NK-92 treated with Interleukin-12 subunit alpha and Interleukin-12 subunit beta, amount 100 ng/mL, for 24 hours (cell line): Measurements from ENCODE around the gene EIF4B.

ENCODE experiments used
- DNase-seq: peaks from one replicate; lab custom pipeline; 2025; lab: John Stamatoyannopoulos, UW

Gene EIF4B

DNA sequence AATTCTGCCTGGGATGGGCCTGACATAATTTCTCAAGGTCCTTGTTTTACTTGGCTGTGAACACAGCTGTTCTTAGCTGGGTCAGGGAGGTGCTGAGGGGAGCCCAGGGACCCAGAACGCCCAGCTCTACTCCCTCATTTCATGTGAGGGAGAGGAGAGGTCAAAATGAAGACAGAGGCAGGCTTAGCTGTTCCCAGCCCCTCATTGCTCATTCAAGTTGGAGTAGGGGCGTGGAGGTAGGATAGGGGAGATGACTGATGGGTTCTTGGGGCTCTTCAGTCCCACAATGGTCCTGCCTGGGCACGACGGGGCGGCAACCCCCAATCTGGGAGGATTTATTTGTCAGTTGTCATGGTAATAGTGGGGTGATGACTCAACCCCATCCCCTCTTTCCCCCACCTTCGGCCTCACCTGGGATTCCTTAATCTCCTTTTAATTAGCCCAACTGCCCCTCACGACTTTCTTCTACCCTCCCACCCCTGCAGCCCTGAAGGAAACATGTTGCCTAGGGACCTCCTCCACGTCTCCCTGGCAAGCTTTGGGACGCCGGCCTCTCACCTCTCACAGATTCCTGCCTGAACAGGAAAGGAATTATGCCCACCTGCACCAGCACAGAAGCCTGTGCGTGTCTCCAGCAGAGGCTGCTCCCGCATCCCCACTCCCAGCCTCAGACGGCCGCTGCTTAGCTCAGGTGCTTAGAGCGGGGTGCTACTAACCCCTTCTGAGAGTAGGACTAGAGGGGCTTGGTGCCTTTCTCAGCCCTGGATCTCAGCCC, 62.7 kb downstream of the EIF4B start:
- DNase-seq, result no peak

DNA sequence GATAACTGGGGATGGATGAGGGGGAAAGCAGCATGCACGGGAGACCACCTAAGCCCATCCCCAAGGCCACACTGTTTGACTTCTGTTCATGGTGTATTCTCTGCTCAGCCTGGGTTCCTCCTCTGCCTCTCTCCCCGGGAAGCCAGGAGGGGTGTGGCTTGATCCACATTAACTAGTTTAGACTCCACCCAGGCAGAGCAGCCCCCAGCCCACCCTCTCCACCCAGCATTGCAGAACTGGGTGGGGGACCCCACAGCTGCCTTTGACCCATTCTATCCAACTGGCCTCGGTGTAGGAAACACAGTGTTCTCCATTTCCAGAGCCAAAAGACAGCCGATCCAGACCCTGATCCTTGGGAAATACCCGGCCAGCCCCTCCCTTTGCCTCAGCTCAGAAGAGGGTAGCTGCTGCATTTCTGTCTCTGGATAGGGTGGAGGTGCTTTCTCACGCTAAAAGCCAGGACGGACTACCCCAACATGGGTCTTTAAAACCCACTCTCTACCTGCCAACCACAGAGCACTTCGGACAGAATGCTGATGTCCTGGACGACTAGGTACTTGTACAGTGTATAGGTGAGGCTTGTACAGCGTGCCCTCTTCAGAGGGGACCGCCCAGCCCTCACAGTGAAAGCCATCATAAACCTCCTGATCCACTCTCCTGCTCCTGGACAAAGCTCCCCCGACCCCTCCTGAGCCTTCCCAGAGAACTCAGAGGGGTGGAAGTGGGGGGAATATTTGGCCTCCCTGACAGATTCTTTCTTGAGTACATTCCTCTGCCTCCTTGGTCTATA, 63.6 kb downstream of the EIF4B start:
- no peak for DNase-seq

DNA sequence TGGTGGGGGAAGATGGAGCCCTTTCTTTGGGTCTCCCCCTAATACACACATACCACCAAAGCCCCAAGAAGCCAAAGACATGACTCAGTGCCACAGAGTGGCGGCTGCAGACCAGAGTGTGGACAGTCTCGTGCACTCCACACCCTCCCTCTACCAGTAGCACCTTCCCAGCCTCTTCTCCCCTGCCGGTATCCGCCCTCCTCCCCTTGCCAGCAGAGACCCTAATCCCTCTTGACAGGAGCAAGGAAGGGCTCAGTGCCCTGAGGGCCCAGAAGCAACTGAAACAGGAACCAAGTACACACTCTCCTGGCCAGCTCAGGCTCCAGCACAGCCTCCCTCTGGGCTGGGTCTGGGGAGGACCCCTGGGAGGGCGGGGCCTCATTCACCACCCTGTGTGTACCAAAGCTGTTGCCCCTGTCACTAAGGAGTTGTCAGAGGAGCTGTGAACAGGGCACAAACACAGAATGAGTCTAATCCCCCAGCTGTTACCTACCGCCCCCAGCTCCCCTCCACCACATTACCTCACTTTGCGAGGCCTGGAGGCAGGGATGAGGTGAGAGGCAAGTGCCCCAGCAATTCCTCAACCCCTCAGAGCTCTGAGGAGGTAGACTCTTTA, 64.7 kb downstream of the EIF4B start:
- DNase-seq, result no peak

DNA sequence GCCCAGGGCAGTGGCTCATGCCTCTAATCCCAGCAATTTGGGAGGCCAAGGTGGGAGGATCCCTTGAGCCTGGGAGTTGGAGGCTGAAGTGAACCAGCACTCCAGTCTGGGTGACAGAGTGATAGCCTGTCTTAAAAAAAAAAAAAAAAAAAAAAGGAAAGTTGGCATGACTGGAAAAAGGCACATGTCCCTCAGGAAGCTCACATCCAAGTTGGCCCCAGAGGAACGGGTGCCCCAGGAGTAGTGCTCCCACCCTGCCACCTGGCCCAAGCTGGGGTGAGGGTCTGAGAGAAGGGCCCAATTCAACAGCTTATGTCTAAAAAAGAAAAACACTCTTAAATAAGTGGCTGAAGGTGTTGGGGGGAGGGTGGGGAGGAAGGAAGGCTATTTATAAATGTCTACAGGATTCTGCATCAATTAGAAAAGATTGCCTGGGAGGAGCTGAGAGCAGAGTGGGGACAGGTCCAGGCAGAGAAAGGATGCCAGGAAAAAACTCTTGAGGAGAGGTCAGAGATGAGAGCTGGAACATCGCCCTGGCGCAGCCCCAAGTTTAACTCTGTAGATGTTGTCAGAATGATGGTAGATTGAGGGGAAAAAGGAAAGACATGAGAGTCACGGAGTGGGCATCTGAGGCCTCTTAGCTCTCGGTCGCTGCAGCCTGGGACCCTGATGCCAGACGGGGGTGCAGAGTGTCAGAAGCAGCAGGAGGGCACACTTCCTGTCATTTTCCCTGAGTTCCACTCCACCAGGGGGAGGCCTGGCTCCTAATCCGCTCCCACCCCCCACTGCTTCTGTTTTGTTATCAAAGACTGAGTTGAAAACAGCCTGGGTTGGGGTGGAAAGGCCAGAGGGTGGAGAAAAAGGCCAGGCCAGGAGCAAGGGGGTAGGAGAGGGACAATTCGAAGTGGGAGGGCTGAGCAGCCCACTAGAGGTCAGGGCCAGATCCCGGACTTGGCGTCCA, 65.6 kb downstream of the EIF4B start:
- no peak for DNase-seq

DNA sequence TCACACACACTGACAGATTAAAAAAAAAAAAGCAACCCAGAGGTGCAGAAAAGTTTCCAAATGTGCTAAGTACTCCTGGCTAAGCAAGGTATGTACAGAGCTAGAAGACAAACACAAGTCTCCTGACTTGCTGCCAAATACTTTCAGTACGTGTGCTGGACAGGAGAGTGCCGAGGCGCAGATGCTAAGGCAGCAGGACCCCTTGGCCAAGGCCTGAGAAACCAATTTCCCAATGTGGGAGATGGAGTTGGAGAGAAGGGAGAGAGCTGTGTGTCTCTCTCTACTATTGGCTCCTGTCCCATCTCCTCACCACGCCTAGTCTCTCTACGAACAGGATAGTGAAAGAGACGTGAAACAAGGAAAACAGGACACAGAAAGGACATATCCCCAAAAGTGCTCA, 67.6 kb downstream of the EIF4B start:
- no peak for DNase-seq

DNA sequence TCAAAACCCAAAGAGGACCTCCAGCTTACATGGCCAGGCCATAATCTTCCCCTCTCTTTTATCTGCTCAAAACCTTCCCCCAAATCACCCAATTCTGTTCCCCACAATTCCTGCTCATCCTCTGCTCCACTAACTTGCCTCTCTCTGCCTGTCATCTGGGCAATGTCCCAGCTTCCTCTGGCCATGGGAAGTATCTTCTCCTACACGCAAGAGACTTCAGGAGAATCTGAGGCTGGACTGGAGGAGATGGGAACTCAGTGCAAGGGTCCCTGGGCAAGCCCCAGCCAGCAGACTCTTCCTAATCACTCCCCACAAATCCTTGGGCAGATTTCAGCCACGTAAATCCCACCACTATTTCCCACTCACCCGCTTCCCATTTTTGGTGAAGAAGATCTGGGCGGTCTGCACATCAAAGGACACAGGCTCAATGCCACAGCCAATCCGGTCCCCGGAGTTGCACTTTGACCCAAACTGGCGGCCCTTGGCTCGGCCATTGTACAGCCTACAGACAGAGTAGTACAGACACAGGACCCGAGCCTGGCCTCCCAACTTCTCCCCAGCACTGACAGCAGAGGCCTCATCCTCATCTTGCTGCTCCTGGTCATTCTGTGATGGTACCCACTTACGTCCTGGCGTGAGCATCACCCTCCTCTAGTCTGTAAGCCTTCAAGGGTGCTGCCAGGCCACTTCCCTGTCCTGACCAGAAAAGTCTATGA, 68.2 kb downstream of the EIF4B start:
- DNase-seq, result no peak

DNA sequence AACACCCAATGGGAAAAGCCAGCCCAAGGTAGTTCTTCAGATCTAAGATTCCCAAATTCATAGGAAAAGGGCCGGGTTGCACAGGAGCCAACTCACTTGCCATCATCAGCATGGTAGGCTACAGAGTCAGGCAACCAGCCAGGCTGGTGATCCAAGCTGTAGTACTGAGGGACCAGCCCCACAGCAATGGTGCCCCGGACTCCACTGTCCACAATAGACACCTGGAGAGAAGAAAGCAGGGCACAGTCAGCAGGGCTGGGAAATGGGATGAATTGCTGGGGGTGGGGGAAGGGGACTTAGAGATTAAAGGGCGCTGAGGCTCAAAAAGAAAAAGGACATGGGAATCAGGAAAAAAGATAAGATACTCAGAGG, 68.7 kb downstream of the EIF4B start:
- DNase-seq, result no peak

DNA sequence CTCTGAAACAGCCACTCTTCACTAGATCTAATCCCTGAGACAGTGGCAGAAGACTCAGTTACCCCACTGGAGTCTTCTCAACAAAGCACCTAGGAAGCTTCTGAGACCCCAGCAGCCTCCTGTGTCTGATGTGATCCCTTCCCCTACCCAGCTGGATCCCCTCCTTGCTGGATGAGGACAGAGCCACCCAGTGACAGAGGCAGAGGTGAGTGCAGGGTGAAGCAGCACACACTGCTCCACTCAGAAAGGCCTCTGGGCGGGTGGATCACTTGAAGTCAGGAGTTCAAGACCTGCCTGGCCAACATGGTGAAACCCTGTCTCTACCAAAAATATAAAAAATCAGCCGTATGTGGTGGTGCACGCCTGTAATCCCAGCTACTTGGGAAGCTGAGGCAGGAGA, 70.2 kb downstream of the EIF4B start:
- no peak for DNase-seq

DNA sequence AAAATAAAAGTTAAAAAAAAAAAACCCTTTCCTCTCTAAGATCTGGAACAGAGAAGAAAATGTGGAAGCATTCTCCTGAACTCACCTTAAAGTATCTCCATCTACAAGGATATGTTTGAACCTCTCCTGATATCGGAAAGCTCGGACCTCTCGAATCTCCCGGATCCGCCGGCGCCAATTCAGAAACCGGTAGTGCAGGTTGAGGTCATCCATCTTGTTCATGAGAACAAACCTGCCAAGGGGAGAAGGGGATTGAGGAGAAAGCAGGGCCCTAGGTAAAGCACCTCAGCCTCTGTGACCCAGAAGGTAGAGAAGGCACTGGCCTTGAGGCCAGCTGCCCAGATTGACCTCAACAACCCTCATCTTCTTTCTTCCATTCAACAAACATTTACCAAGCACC, 70.8 kb downstream of the EIF4B start:
- no peak for DNase-seq

DNA sequence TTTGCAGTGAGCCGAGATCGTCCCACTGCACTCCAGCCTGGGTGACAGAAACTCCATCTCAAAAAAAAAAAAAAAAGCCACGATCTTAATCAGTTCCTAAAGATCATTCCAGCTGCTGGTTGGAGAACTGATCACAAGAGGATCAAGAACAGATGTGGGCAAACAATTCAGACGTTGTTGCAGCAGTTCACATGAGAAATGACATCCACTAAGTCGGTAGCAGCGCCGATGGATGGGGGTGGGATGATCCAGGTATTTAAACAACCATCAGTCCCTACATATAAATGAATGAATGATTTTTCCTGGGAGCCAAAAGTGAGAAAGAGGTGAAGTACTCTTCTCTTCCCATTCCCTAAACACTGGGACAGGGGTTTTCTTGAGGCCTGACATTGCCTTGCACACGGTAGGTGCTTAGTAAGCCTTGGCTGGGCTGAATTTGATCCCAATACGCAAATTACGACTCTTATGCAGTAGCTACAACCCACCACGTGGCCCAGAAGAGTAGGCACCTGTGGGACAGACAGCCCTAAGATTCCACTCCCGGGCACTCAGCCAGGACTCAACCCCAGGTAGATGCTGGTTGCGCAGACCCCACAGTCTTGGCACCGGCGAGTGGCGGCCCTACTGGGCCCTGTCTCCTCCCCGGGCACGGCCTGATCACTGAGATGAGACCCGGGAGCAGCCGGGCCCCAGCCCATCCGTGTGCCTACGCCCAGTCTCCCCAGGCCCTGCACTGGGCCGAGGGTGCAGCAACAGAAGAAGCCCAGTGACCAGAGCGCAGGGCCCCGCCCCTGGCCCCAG, 72.4 kb downstream of the EIF4B start:
- DNase-seq, result peak; percentile 23

DNA sequence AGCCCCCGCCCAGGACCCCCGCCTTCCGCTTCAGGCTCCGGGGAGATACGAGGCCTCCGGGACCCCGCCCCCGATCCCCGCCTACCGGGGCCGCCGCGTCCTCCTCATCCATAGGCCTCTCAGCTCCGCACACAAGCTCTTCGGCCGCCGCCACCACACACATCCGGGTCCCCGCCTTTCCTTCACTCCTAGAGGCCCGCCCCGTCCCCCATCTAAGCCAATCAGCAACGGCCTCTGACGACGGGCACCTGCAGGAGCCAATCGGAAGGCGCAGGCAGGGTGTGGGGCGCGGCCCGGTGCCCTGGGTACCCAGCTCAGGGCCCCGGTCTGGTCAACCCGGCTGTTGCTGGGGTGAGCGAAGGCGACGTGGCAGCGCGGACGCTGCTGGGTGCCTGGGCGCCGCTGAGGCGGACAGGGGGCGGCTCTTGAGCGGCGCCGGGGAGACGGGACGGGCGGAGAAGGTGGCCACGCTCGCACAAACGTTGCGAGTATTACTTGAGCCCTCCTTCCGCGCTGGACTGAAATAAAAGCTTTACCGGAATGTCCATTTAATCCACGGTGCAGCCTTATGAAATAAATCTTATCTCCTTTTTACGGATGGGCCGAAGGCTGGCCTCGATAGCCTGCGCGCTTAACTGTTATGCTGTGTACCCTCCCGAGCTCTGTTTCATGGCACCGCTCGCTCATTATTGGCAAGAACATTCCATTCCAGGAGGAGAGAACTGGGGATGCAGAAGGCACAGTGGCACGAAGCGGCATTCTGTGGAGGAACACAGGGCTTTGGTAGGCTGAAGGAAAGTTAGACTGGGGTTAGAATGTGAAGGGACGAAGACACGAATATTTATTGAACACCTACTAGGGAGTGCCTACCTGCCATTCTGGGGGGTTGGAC, 73.2 kb downstream of the EIF4B start, which contains the start of gene SPRYD3:
Gene SPRYD3, minus strand, starts transcription at position 165 of the 892 bp plus-strand sequence. Its CDS starts 57 bp downstream, at position 108.
- DNase-seq, result peak; percentile 93

DNA sequence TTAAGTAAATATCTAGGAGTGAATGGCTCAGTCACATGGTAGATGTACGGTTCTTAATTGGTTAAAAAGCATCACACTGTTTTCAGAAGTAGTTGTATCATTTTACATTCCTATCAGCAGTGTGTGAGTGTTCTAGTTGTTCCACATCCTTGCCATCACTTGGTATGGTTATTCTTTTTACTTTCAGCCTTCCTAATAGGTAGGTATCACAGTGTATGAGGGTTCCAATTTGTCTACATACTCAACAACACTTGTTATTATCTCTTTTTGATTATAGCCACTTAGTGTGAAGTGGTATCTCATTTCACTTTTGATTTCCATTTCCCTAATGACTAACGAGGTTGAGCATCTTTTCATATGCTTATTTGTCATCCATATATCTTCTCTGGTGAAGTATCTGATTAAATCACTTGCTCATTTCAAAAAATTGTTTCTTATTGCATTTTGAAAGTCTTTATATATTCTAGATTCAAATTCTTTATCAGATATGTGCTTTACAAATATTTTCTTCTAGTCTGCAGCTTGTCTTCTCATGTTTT, 76.5 kb downstream of the EIF4B start:
- DNase-seq, result no peak

DNA sequence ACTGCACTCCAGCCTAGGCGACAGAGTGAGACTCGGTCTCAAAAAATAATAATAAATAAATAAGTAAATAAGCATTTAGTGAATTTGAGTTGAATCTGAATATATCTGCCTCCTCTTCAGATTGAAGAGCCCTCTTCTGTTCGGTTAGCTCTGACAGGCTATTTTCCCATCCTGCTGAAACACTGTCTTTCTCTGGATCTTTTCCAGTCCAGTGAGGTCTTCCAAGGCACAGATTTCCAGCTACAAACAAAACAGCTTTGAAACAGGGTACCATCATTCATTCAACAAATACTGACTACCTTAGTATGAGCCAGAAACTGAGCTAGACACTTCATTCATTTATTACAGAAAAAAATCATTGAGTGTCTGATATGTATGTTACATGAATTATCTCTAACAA, 80.1 kb downstream of the EIF4B start:
- no peak for DNase-seq

DNA sequence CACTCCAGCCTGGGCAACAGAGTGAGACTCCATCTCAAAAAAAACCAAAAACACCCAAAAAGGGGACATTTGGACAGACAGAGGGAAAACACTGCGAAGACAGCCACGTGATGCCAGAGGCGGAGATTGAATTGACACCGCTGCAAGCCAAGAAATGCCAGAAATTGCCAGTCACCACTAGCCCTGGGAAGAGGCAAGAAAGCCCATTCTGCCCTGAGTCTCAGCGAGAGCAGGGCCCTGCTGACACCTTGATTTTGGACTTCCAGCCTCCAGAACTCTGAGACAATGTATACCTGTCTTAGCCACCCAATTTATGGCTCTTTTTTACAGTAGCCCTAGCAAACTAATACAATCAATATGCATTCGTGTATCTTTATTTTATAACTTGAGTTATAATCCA, 83.8 kb downstream of the EIF4B start:
- DNase-seq, result no peak

DNA sequence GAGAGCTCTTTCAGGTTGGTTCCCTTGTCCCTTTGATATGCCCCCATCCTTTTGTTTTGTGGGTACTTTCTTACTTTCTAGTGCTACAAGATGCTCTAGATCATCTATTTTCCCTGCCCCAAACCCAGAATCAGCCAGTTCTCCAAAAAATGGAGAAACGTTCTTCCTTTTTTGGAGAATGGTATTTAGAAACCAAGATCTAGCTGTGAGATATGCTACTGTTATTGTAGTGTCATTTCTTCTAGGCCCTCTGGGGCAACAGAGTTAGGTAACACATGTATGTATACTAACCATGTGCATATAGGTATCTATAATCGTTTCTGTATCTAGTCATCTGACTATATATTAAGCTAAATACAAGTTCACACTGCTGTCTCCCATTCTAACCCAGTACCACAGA, 84.3 kb downstream of the EIF4B start:
- DNase-seq, result no peak

DNA sequence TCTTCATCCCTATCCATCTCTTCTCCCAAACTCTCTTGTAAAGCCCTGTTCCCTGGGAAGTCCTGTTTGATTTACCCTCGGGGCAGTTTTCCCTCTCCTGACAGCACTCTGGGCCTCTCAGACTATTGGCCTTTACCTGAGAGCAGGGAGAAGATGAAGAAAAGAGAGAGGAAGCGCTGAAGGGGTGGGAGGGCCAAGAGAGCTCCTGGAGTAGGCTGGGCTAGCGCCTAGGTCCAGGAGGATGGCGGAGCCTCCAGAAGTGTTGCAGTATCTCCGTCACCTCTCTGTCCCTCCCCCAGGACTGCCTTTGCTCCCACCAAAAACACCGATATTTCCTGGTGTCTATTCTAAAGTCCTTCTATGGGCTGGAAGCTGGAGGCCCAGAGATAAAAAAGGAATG, 85.5 kb downstream of the EIF4B start:
- DNase-seq, result no peak
